NB4 (cell line): ENCODE results near the gene FAM25G.
"Not testable (repeated sequence)": the region's sequence is repeated elsewhere in the genome, so short reads cannot be mapped to it uniquely, and the experiment has no call there.

Experiments used
- MYC ChIP-seq: IDR thresholded peaks from 2 replicates; pipeline ENCODE4 v1.6.1; 2011; ENCODE audit warnings: low read depth, low read length
- TF ChIP-seq, protein P1 (sequence below): IDR thresholded peaks from one replicate; pipeline ENCODE4 v1.5.1; 2012; ENCODE audit warnings: low read depth, low read length
- TF ChIP-seq, protein P2 (sequence below): IDR thresholded peaks from 2 replicates; pipeline ENCODE4 v1.6.1; 2011; ENCODE audit warnings: low read depth, low read length

DNA sequence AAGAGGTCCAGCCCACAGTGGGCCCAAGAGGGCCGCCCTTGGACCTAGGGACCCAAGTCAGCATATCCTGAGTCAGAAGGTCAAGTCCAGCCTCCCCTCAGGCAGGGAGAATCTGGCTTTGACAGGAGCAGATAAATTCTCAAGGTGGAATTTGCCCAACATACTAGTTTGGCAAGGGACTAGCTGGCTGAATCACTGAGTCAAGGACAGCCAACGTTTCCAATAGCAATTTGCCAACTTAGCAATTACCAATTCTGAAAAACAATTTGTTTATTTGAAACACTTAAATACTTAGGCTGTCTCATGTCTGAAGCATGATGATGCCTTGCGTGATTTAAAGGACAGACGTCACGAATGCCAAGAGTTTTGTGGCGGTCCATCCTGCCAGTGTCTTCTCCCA is 2.7 kb upstream of the FAM25G start:
- TF ChIP-seq, protein P1, sequence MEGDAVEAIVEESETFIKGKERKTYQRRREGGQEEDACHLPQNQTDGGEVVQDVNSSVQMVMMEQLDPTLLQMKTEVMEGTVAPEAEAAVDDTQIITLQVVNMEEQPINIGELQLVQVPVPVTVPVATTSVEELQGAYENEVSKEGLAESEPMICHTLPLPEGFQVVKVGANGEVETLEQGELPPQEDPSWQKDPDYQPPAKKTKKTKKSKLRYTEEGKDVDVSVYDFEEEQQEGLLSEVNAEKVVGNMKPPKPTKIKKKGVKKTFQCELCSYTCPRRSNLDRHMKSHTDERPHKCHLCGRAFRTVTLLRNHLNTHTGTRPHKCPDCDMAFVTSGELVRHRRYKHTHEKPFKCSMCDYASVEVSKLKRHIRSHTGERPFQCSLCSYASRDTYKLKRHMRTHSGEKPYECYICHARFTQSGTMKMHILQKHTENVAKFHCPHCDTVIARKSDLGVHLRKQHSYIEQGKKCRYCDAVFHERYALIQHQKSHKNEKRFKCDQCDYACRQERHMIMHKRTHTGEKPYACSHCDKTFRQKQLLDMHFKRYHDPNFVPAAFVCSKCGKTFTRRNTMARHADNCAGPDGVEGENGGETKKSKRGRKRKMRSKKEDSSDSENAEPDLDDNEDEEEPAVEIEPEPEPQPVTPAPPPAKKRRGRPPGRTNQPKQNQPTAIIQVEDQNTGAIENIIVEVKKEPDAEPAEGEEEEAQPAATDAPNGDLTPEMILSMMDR = not testable (repeated sequence)
- not testable (repeated sequence) for TF ChIP-seq MYC
- TF ChIP-seq, protein P2, sequence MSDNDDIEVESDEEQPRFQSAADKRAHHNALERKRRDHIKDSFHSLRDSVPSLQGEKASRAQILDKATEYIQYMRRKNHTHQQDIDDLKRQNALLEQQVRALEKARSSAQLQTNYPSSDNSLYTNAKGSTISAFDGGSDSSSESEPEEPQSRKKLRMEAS = not testable (repeated sequence)
